C4-2B (cell line): Measurements from ENCODE around the gene SIGLEC1.

ENCODE experiments used
- ZFX ChIP-seq: fragments of 450-650 bp; IDR thresholded peaks from 2 replicates; pipeline ENCODE4 v1.6.1; 2017
- TF ChIP-seq, protein P1 (sequence below): fragments of 450-650 bp; conservative IDR thresholded peaks from 2 replicates; pipeline ENCODE4 v1.5.1; 2017; ENCODE audit warnings: mild to moderate bottlenecking

DNA sequence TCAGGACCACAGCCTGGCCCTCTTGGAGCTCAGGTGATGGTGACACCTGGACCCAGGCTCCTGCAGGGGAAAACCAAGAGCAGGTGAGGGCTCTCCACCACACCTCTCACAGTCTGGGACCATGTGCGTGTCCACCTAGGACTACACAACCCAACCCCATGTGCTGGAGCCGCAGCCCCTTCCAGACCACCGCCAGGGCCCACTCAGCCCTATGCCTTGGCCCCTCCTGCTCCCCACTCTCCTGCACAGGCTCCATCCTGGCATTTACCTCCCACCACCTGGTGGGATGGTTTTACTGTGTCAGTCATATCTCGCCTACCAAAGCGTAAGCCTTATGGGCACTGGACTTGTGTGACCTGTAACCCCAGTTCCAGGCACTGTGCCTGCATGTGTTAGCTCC lies 17.5 kb downstream of the SIGLEC1 start:
- TF ChIP-seq, protein P1, sequence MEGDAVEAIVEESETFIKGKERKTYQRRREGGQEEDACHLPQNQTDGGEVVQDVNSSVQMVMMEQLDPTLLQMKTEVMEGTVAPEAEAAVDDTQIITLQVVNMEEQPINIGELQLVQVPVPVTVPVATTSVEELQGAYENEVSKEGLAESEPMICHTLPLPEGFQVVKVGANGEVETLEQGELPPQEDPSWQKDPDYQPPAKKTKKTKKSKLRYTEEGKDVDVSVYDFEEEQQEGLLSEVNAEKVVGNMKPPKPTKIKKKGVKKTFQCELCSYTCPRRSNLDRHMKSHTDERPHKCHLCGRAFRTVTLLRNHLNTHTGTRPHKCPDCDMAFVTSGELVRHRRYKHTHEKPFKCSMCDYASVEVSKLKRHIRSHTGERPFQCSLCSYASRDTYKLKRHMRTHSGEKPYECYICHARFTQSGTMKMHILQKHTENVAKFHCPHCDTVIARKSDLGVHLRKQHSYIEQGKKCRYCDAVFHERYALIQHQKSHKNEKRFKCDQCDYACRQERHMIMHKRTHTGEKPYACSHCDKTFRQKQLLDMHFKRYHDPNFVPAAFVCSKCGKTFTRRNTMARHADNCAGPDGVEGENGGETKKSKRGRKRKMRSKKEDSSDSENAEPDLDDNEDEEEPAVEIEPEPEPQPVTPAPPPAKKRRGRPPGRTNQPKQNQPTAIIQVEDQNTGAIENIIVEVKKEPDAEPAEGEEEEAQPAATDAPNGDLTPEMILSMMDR = no peak
- no peak for TF ChIP-seq ZFX
